Measurements from ENCODE around the gene MTARC1.
A peak's percentile ranks its signal among the peaks of the same experiment; 100 is the strongest.

The MTARC1 gene

GRCh38 chr1:220770245-220770913, 16.3 kb upstream of the MTARC1 start:
- DNase-seq (ENCODE audit: low read depth): no peak

GRCh38 chr1:220772846-220773245, 13.9 kb upstream of the MTARC1 start:
- DNase-seq (ENCODE audit: low read depth): no peak

- DNase-seq (ENCODE audit: low read depth): no peak
These were observed 11.4 kb upstream of the MTARC1 start for GRCh38 chr1:220775240-220775853.

- no peak for DNase-seq (ENCODE audit: low read depth)
These were observed 10.5 kb upstream of the MTARC1 start for GRCh38 chr1:220776254-220776653.

- DNase-seq (ENCODE audit: low read depth): peak; percentile 40
These were observed 9.9 kb upstream of the MTARC1 start for GRCh38 chr1:220776720-220777326.

GRCh38 chr1:220783453-220783852, 3.3 kb upstream of the MTARC1 start:
- DNase-seq (ENCODE audit: low read depth): no peak

- no peak for DNase-seq (ENCODE audit: low read depth)
These were observed 2.0 kb upstream of the MTARC1 start for GRCh38 chr1:220784751-220785150.

- DNase-seq (ENCODE audit: low read depth): no peak
These were observed 1.3 kb upstream of the MTARC1 start for GRCh38 chr1:220785166-220786056.

GRCh38 chr1:220786057-220786336, 716 bp upstream of the MTARC1 start:
- no peak for DNase-seq (ENCODE audit: low read depth)

- no peak for DNase-seq (ENCODE audit: low read depth)
These were observed 431 bp downstream of the MTARC1 start for GRCh38 chr1:220787069-220787619.

- no peak for DNase-seq (ENCODE audit: low read depth)
These were observed 2.2 kb downstream of the MTARC1 start for GRCh38 chr1:220788900-220789299.

GRCh38 chr1:220789532-220790147, 2.9 kb downstream of the MTARC1 start:
- no peak for DNase-seq (ENCODE audit: low read depth)

GRCh38 chr1:220791285-220791684, 4.6 kb downstream of the MTARC1 start:
- DNase-seq (ENCODE audit: low read depth): no peak

GRCh38 chr1:220791956-220792355, 5.2 kb downstream of the MTARC1 start:
- DNase-seq (ENCODE audit: low read depth): no peak

GRCh38 chr1:220796530-220796929, 9.8 kb downstream of the MTARC1 start:
- no peak for DNase-seq (ENCODE audit: low read depth)

- DNase-seq (ENCODE audit: low read depth): no peak
These were observed 10.3 kb downstream of the MTARC1 start for GRCh38 chr1:220797044-220797443.

GRCh38 chr1:220797553-220797952, 10.8 kb downstream of the MTARC1 start:
- no peak for DNase-seq (ENCODE audit: low read depth)

- no peak for DNase-seq (ENCODE audit: low read depth)
These were observed 11.6 kb downstream of the MTARC1 start for GRCh38 chr1:220798338-220798737.

- DNase-seq (ENCODE audit: low read depth): no peak
These were observed 13.5 kb downstream of the MTARC1 start for GRCh38 chr1:220800262-220800661.

GRCh38 chr1:220803401-220804201, 16.9 kb downstream of the MTARC1 start:
- DNase-seq (ENCODE audit: low read depth): no peak

- no peak for DNase-seq (ENCODE audit: low read depth)
These were observed 17.5 kb downstream of the MTARC1 start for GRCh38 chr1:220804202-220804586.

Data from CMK (cell line).